SJSA1 (cell line): Measurements from ENCODE around the gene PARG. TPM values are rescaled to one million over a fixed set of nuclear protein-coding genes. Genes with fewer than 3 reads are reported as not detected.
"Not testable (repeated sequence)": the region's sequence is repeated elsewhere in the genome, so short reads cannot be mapped to it uniquely, and the experiment has no call there.

ENCODE experiments used
- DNase-seq, 2 experiments: peaks; one replicate each; pipeline ENCODE4 v3.0.0-alpha.2; 2015 to 2020; ENCODE audit warnings: low spot score in 2 of 2, low read depth in 1 of 2
- H3K27ac ChIP-seq: fragments of 250-450 bp; sonication (Bioruptor Pico); 2 replicates; pipeline ENCODE4 v1.5.1; 2020; ENCODE audit warnings: mild to moderate bottlenecking, moderate library complexity
- H3K27me3 ChIP-seq: fragments of 250-450 bp; sonication (Bioruptor Pico); replicated peaks from 2 replicates; pipeline ENCODE4 v1.5.1; 2020; ENCODE audit warnings: mild to moderate bottlenecking, moderate library complexity
- H3K36me3 ChIP-seq: fragments of 250-450 bp; sonication (Bioruptor Pico); 2 replicates; pipeline ENCODE4 v1.5.1; 2020; ENCODE audit warnings: mild to moderate bottlenecking
- H3K4me1 ChIP-seq: fragments of 250-450 bp; sonication (Bioruptor Pico); replicated peaks from 2 replicates; pipeline ENCODE4 v1.6.1; 2021; ENCODE audit warnings: mild to moderate bottlenecking
- H3K4me3 ChIP-seq: fragments of 250-450 bp; sonication (Bioruptor Pico); 2 replicates; pipeline ENCODE4 v1.5.1; 2020; ENCODE audit warnings: mild to moderate bottlenecking
- H3K9me3 ChIP-seq: fragments of 250-450 bp; sonication (Bioruptor Pico); replicated peaks from 2 replicates; pipeline ENCODE4 v1.5.1; 2020; ENCODE audit warnings: mild to moderate bottlenecking
- total RNA-seq: library from RNA; depleted of rRNA; stranded (reverse); fragments of >200 nt; shearing (Covaris generic); gene quantifications from 2 replicates; pipeline ENCODE4 v1.2.3, GENCODE V29; 2014

PARG gene
- total RNA-seq, 1 experiment from 2014 or later: 38.1 TPM

GRCh38 chr10:49830846-49831245 is 111.0 kb downstream of the PARG start:
- no peaks in the 10 kb centered on the region for H3K27me3 ChIP-seq
- DNase-seq: no peak
- no peak overlapping the region for H3K4me3 ChIP-seq
- H3K36me3 ChIP-seq: peaks cover 13% of the 10 kb centered on the region
- no peaks in the 10 kb centered on the region for H3K9me3 ChIP-seq
- peaks cover 14% of the 10 kb centered on the region for H3K4me1 ChIP-seq
- H3K27ac ChIP-seq: peak overlapping the region; percentile 38; the same call in 1 of the 2 replicates

DNA sequence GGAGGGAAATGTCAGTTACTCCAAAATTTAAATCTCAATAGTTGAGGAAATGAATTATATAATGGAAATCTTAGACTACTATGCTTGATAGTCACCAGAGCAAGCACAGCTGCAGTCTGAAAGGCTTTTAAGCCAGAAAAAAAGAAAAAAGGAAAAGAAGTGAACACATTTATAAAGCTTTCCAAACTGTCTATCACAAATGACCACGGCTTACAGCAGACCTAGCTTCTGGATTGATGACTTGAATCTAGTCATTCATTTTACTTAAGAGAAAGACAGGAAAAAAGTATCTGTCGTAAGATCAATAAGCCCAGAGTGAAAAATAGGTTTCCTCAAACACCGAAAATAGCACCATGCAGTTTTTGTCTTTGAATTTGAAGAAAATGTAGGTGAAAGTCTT is 111.8 kb downstream of the PARG start:
- no peak overlapping the region for H3K4me3 ChIP-seq
- H3K27ac ChIP-seq: no peak overlapping the region
- peaks cover 14% of the 10 kb centered on the region for H3K4me1 ChIP-seq
- peaks cover 13% of the 10 kb centered on the region for H3K36me3 ChIP-seq
- no peaks in the 10 kb centered on the region for H3K9me3 ChIP-seq
- no peak for DNase-seq
- no peaks in the 10 kb centered on the region for H3K27me3 ChIP-seq

- Histone ChIP-seq H3K36me3 (peaks cover 11% of the 10 kb centered on the region), H3K4me3 (no peak overlapping the region), H3K9me3 (no peaks in the 10 kb centered on the region), H3K27ac (no peak overlapping the region), H3K27me3 (no peaks in the 10 kb centered on the region), H3K4me1 (peaks cover 14% of the 10 kb centered on the region)
- no peak for DNase-seq
Observed at GRCh38 chr10:49827297-49827696, 114.5 kb downstream of the PARG start.

DNA sequence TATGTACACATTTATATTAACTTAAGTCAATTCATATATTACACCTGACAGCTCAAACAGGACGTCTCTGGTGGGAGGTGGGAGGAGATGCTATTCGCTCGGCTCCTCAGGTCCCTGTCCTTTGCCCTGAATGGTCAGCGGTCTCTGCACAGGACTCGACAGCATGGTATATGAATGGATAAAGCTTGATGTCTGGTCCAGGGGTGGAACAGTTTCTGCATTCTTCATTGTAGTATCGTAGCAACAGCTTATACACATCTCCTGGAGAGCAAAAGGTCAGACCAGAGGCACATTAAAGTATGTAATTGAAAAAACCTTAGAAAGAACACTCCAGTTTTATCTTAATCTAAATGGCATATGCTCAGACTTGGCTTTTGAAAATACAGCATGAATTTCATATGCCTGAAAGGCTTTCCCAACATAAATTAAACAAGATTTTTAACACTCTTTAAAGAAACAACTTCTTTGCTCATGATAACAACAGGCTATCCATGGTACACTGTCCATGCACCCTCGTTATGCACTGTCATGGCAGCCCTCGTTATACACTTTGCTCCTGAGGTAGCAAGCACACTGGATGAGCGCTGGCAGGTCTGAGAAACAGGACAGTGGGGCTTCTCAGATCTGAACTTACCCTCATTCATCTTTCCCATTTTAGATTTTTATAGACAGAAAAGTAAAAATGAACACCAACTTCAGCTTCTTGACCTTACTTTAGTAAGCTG is 122.4 kb downstream of the PARG start:
- no peaks in the 10 kb centered on the region for H3K27me3 ChIP-seq
- H3K4me1 ChIP-seq: no peaks in the 10 kb centered on the region
- H3K27ac ChIP-seq: no peak overlapping the region
- no peak for DNase-seq
- no peaks in the 10 kb centered on the region for H3K9me3 ChIP-seq
- H3K36me3 ChIP-seq: peaks cover 20% of the 10 kb centered on the region
- no peak overlapping the region for H3K4me3 ChIP-seq

DNA sequence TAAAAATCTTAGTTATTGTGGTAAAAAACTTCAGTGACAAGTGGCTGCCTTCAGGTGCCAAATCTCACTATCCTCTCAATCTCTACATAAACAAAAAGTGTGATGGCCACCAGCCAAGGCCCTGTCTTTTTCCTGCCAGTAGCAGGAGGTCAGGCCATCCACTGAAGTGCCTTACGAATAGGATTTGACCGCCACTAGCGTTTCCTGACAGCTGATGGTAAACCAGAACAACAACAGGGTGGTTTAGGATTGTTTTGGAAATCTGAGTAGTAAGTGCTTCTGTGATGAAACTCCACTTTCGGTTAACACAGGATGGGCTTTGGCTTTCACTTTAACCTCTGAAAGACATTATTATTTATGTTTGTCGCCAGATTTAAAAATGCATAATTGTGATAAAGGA is 124.0 kb downstream of the PARG start:
- no peak for DNase-seq
- peaks cover 20% of the 10 kb centered on the region for H3K36me3 ChIP-seq
- no peak overlapping the region for H3K4me3 ChIP-seq
- no peak overlapping the region for H3K27ac ChIP-seq
- H3K27me3 ChIP-seq: no peaks in the 10 kb centered on the region
- H3K4me1 ChIP-seq: no peaks in the 10 kb centered on the region
- no peaks in the 10 kb centered on the region for H3K9me3 ChIP-seq

GRCh38 chr10:49803988-49804387 is 137.8 kb downstream of the PARG start:
- Histone ChIP-seq H3K4me1 (no peaks in the 10 kb centered on the region), H3K9me3 (no peaks in the 10 kb centered on the region), H3K4me3 (no peak overlapping the region), H3K27me3 (peaks cover 11% of the 10 kb centered on the region), H3K36me3 (no peaks in the 10 kb centered on the region), H3K27ac (no peak overlapping the region)
- no peak for DNase-seq

DNA sequence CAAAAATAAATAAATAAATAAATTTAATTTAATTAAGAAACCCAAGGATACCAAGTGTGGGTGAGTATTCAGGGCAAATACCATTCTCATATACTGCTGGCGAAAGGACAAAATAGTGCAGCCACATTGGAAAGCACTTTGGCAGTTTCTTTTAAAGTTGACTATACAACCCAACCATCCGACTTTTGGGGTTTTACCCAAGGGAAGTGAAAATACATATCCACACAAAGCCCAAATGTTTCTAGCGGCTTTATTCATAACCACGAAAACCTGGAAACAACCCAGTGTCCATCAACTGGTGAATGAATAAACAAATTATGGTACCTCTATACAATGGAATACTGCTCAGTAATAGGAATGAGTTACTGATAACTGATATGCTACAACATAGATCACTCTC is 143.6 kb downstream of the PARG start:
- Histone ChIP-seq H3K4me3 (no peak overlapping the region), H3K27ac (no peak overlapping the region), H3K4me1 (no peaks in the 10 kb centered on the region), H3K9me3 (no peaks in the 10 kb centered on the region), H3K36me3 (no peaks in the 10 kb centered on the region), H3K27me3 (peaks cover 18% of the 10 kb centered on the region)
- no peak for DNase-seq

DNA sequence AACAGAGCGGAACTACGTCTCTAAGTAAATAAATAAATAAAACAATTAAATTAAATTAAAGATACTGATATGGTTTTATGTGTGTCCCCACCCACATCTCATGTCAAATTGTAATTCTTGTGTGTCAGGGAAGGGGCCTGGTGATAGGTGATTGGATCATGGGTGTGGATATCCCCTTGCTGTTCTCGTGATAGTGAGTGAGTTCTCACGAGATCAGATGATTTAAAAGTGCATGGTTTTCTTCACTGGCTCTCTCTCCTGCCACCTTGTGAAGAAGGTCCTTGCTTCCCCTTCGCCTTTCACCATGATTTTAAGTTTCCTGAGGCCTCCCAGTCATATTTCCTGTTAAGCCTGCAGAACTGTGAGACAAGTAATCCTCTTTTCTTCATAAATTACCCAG is 150.7 kb downstream of the PARG start:
- no peaks in the 10 kb centered on the region for H3K9me3 ChIP-seq
- no peaks in the 10 kb centered on the region for H3K4me1 ChIP-seq
- H3K27me3 ChIP-seq: peaks cover 14% of the 10 kb centered on the region
- no peak overlapping the region for H3K4me3 ChIP-seq
- no peak for DNase-seq
- no peaks in the 10 kb centered on the region for H3K36me3 ChIP-seq
- H3K27ac ChIP-seq: no peak overlapping the region

GRCh38 chr10:49784681-49785080 is 157.1 kb downstream of the PARG start:
- Histone ChIP-seq H3K4me3 (no peak overlapping the region), H3K36me3 (no peaks in the 10 kb centered on the region), H3K27ac (no peak overlapping the region), H3K9me3 (no peaks in the 10 kb centered on the region), H3K27me3 (peaks cover 23% of the 10 kb centered on the region), H3K4me1 (no peaks in the 10 kb centered on the region)
- DNase-seq: no peak

DNA sequence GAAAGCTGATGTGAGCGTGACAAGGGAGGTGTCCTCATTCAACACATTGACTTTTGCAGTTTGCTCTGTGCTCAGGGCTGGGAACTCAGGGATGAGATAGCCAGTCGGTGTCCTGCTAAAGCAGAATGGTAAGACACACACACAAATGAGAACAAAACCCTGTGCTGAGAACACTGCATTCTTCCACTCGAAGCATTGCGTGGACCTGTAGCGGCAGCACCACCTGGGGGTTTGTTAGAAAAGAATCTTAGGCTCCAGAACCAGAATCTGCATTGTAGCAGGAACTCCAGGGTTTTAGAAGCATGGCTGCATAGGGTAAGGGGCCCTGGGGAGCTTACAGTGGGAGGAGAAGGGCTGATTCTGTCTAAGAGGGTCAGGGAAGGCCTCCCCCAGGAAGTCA is 158.2 kb downstream of the PARG start:
- H3K4me3 ChIP-seq: no peak overlapping the region
- DNase-seq: no peak
- no peak overlapping the region for H3K27ac ChIP-seq
- H3K9me3 ChIP-seq: no peaks in the 10 kb centered on the region
- H3K27me3 ChIP-seq: peaks cover 17% of the 10 kb centered on the region
- no peaks in the 10 kb centered on the region for H3K36me3 ChIP-seq
- no peaks in the 10 kb centered on the region for H3K4me1 ChIP-seq

- Histone ChIP-seq H3K4me1 (no peaks in the 10 kb centered on the region), H3K4me3 (no peak overlapping the region), H3K9me3 (no peaks in the 10 kb centered on the region), H3K27ac (no peak overlapping the region), H3K36me3 (no peaks in the 10 kb centered on the region), H3K27me3 (peaks cover 16% of the 10 kb centered on the region)
- DNase-seq: no peak
Observed at GRCh38 chr10:49781247-49781646, 160.6 kb downstream of the PARG start.

DNA sequence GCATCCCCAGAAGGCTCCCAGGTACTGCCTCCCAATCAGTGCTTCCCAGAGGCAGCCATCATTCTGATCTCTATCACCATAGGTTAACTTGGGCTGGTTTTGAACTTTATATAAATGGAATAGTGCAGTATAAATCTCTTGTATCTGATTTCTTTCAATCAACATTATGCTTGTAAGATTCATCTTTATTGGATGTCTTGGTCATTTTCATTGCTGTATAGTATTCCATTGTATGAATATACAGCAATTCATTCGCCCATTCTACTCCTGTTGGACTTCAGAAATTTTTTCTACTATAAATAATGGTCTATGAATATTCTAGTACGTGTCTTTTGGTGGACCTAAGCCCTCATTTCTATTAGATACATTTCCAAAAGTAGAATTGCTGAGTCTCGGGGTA is 163.6 kb downstream of the PARG start:
- Histone ChIP-seq H3K4me1 (no peaks in the 10 kb centered on the region), H3K27me3 (0 out of 2 replicates have a peak, but pooled peaks cover 4% of the 10 kb centered on the region), H3K27ac (no peak overlapping the region), H3K9me3 (no peaks in the 10 kb centered on the region), H3K4me3 (no peak overlapping the region), H3K36me3 (no peaks in the 10 kb centered on the region)
- no peak for DNase-seq

DNA sequence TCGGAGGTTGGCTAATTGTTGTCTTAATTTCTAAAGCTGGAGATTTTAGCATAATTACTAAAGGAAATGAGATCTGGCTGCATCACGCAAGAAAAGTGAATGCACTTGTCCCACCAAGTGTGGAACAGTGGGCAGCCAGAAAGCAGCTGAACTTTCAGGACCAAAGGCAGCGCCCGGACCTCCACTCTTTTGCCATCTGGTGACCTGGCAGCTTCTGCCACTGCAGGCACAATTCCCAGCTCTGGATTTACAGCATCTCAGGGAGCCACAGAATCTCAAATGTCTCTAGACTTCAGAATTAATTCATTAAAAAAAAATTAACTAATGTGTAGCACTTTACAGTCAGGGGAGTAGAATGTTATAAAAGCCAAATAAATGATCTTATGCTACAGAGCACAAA is 165.0 kb downstream of the PARG start:
- Histone ChIP-seq H3K4me3 (no peak overlapping the region), H3K9me3 (no peaks in the 10 kb centered on the region), H3K4me1 (no peaks in the 10 kb centered on the region), H3K27ac (no peak overlapping the region), H3K36me3 (no peaks in the 10 kb centered on the region), H3K27me3 (0 out of 2 replicates have a peak, but pooled peaks cover 4% of the 10 kb centered on the region)
- no peak for DNase-seq

DNA sequence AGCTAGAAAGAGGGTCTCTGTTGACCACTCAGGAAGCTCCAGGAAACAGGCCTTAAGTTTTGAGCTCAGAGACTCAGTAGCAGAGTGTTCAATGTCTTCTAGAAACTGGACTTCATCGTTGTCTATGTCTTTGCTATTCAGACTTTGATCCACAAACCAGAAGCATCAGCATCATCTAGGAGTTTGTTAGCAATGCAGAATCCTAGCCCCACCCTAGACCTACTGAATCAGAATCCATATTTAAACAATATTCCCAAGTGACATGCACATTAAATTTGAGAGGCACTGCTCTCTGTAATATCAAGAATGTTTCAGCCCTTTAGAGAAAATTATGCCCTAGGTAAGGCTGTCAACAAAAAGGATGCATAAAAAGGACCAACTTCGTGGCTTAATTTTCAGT is 166.8 kb downstream of the PARG start:
- no peak for DNase-seq
- Histone ChIP-seq H3K4me3 (no peak overlapping the region), H3K27me3 (0 out of 2 replicates have a peak, but pooled peaks cover 5% of the 10 kb centered on the region), H3K36me3 (no peaks in the 10 kb centered on the region), H3K4me1 (no peaks in the 10 kb centered on the region), H3K9me3 (no peaks in the 10 kb centered on the region), H3K27ac (no peak overlapping the region)

DNA sequence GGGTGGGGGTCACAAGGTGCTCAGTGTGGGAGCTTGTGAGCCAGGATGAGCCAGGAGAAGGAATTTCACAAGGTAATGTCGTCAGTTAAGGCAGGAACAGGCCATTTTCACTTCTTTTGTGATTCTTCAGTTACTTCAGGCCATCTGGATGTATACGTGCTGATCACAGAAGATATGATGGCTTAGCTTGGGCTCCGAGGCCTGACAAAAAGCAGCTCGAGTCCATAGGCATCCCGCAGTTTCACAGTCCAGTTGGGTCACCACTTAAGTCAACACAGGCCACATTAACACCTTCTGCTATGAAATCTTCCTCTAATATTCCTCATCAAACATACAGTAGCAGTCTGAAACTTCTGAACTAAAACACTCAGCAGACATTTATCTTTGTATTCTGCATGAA is 168.9 kb downstream of the PARG start:
- not testable (repeated sequence) for H3K4me3 ChIP-seq, H3K9me3 ChIP-seq, H3K36me3 ChIP-seq, H3K27ac ChIP-seq, H3K4me1 ChIP-seq, DNase-seq
- peaks cover 24% of the 10 kb centered on the region for H3K27me3 ChIP-seq
